Breast epithelium (tissue), 3 donors: Measurements from ENCODE around the gene BARX2.

Source experiments
- POLR2A ChIP-seq: fragments of 450-650 bp; IDR thresholded peaks from one replicate; pipeline ENCODE4 v1.6.1; 2016; ENCODE audit warnings: antibody characterized with exemption, mild to moderate bottlenecking, moderate library complexity
- TF ChIP-seq, protein P1 (sequence below), 3 donors: fragments of 450-650 bp; IDR thresholded peaks; one replicate each; pipeline ENCODE4 v1.5.1; 2016 to 2017; ENCODE audit warnings: antibody characterized with exemption in 3 of 3, mild to moderate bottlenecking in 3 of 3, moderate library complexity in 3 of 3

DNA sequence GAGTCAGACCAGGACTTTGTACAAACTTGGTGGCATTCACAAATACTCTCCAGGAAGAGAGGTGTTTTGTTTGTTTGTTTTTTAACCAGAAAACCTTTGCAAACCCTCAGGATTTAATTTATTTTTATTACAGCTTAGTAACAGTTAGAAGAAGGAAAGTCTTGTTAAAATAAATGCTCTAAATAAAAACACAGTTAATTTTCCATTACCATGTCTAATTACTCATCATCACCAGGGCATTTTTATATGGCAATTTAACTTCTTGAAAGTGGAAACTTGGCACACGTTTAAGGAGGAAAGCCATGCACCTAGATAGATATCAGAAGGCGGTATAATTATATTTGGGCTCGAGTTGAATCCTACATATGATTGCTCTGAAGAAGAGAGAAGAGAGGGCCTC, 7.4 kb downstream of the BARX2 start:
- TF ChIP-seq POLR2A = no peak
- TF ChIP-seq, protein P1, sequence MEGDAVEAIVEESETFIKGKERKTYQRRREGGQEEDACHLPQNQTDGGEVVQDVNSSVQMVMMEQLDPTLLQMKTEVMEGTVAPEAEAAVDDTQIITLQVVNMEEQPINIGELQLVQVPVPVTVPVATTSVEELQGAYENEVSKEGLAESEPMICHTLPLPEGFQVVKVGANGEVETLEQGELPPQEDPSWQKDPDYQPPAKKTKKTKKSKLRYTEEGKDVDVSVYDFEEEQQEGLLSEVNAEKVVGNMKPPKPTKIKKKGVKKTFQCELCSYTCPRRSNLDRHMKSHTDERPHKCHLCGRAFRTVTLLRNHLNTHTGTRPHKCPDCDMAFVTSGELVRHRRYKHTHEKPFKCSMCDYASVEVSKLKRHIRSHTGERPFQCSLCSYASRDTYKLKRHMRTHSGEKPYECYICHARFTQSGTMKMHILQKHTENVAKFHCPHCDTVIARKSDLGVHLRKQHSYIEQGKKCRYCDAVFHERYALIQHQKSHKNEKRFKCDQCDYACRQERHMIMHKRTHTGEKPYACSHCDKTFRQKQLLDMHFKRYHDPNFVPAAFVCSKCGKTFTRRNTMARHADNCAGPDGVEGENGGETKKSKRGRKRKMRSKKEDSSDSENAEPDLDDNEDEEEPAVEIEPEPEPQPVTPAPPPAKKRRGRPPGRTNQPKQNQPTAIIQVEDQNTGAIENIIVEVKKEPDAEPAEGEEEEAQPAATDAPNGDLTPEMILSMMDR (IDR thresholded peaks at IDR 0.05) = no peak
